WERI-Rb-1 (cell line): ENCODE measurements around the gene AFMID.

Source experiments
- DNase-seq: peaks from one replicate; pipeline ENCODE4 v3.0.0-alpha.2; 2020
- H3K27ac ChIP-seq: fragments of 250-450 bp; sonication (Bioruptor Pico); 2 replicates; pipeline ENCODE4 v1.5.1; 2020; ENCODE audit warnings: mild to moderate bottlenecking, moderate library complexity
- H3K27me3 ChIP-seq: fragments of 250-450 bp; sonication (Bioruptor Pico); 2 replicates; pipeline ENCODE4 v1.5.1; 2021; ENCODE audit warnings: mild to moderate bottlenecking, low read depth, moderate library complexity; ENCODE audit not compliant: insufficient read depth, severe bottlenecking
- H3K36me3 ChIP-seq: fragments of 250-450 bp; sonication (Bioruptor Pico); 2 replicates; pipeline ENCODE4 v1.5.1; 2020; ENCODE audit warnings: mild to moderate bottlenecking, moderate library complexity
- H3K4me3 ChIP-seq: 2 replicates; pipeline ENCODE4 v1.5.1; 2011; ENCODE audit warnings: low read depth, mild to moderate bottlenecking, control low read depth, low read length
- H3K9me3 ChIP-seq: fragments of 250-450 bp; sonication (Bioruptor Pico); 2 replicates; pipeline ENCODE4 v1.5.1; 2021; ENCODE audit warnings: mild to moderate bottlenecking, moderate library complexity; ENCODE audit not compliant: severe bottlenecking
- CTCF ChIP-seq: IDR thresholded peaks from 2 replicates; pipeline ENCODE4 v1.5.1; 2011; ENCODE audit warnings: low read depth, mild to moderate bottlenecking, control low read depth, inconsistent platforms, low read length

Gene AFMID

GRCh38 chr17:78240839-78241238 lies 53.7 kb downstream of the AFMID start:
- DNase-seq = no peak

GRCh38 chr17:78241277-78242023 lies 54.3 kb downstream of the AFMID start:
- DNase-seq = peak; percentile 73
- H3K27ac ChIP-seq = no peak overlapping the region
- no peaks in the 10 kb centered on the region for H3K27me3 ChIP-seq
- no peaks in the 10 kb centered on the region for H3K36me3 ChIP-seq
- H3K4me3 ChIP-seq = no peak overlapping the region
- TF ChIP-seq CTCF = no peak
- peaks cover 12% of the 10 kb centered on the region for H3K9me3 ChIP-seq

More at GRCh38 chr17:78240839-78241238, 53.7 kb downstream of the AFMID start:
- TF ChIP-seq CTCF = no peak
- Histone ChIP-seq H3K4me3 (no peak overlapping the region), H3K27me3 (no peaks in the 10 kb centered on the region), H3K9me3 (peaks cover 11% of the 10 kb centered on the region), H3K27ac (no peak overlapping the region), H3K36me3 (no peaks in the 10 kb centered on the region)

- H3K27me3 ChIP-seq = no peaks in the 10 kb centered on the region
- TF ChIP-seq CTCF = no peak
- no peak for DNase-seq
- no peak overlapping the region for H3K4me3 ChIP-seq
- H3K9me3 ChIP-seq = peaks cover 12% of the 10 kb centered on the region
- H3K36me3 ChIP-seq = no peaks in the 10 kb centered on the region
- no peak overlapping the region for H3K27ac ChIP-seq
These were observed 55.0 kb downstream of the AFMID start for GRCh38 chr17:78242024-78242742.

- H3K9me3 ChIP-seq = peaks cover 12% of the 10 kb centered on the region
- no peak for TF ChIP-seq CTCF
- no peak overlapping the region for H3K27ac ChIP-seq
- no peak for DNase-seq
- H3K27me3 ChIP-seq = no peaks in the 10 kb centered on the region
- no peaks in the 10 kb centered on the region for H3K36me3 ChIP-seq
- no peak overlapping the region for H3K4me3 ChIP-seq
These were observed 60.1 kb downstream of the AFMID start for GRCh38 chr17:78247304-78247703.

GRCh38 chr17:78248051-78248914 lies 61.1 kb downstream of the AFMID start:
- Histone ChIP-seq H3K27me3 (no peaks in the 10 kb centered on the region), H3K4me3 (no peak overlapping the region), H3K9me3 (peaks cover 12% of the 10 kb centered on the region), H3K36me3 (no peaks in the 10 kb centered on the region), H3K27ac (no peak overlapping the region)
- no peak for DNase-seq
- no peak for TF ChIP-seq CTCF
